Transverse colon (tissue), 3 donors: Measurements from ENCODE around the gene HSD3B1.

Experiments
- POLR2A ChIP-seq: fragments of 450-650 bp; IDR thresholded peaks from one replicate; pipeline ENCODE4 v1.6.1; 2016; ENCODE audit warnings: antibody characterized with exemption, mild to moderate bottlenecking, moderate library complexity
- TF ChIP-seq, protein P1 (sequence below), 5 experiments: fragments of 200-600 bp in 3 of 5; fragments of 450-650 bp in 2 of 5; sonication (generic) in 3 of 5; IDR thresholded peaks; 1 replicate in 2 of 5; 2 replicates in 3 of 5; pipeline ENCODE4 v1.5.1; 2016 to 2017; ENCODE audit warnings: antibody characterized with exemption in 5 of 5, inconsistent platforms in 3 of 5, mild to moderate bottlenecking in 2 of 5, moderate library complexity in 1 of 5

DNA sequence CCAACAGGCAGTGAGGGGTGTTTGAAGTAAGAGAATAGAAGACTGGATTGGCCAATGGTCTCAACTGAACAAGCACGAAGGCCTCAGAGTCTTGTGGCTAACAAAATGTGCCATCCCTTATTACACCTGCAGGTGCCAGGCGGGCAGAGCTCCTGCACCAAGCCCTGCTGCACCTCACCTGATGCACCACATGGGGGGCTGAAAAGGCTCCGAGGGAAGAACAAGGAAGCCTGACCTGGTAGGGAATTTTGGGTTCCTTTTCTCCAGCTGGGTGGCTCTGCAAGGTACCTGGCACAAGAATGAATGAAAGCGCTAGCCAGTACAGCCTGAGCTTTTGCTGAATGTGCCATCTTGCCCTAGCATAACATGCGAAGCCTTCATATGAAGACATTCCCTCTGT lies 9.7 kb downstream of the HSD3B1 start:
- TF ChIP-seq, protein P1, sequence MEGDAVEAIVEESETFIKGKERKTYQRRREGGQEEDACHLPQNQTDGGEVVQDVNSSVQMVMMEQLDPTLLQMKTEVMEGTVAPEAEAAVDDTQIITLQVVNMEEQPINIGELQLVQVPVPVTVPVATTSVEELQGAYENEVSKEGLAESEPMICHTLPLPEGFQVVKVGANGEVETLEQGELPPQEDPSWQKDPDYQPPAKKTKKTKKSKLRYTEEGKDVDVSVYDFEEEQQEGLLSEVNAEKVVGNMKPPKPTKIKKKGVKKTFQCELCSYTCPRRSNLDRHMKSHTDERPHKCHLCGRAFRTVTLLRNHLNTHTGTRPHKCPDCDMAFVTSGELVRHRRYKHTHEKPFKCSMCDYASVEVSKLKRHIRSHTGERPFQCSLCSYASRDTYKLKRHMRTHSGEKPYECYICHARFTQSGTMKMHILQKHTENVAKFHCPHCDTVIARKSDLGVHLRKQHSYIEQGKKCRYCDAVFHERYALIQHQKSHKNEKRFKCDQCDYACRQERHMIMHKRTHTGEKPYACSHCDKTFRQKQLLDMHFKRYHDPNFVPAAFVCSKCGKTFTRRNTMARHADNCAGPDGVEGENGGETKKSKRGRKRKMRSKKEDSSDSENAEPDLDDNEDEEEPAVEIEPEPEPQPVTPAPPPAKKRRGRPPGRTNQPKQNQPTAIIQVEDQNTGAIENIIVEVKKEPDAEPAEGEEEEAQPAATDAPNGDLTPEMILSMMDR (IDR thresholded peaks at IDR 0.05) = no peak
- TF ChIP-seq POLR2A = no peak
